Stimulated activated naive CD4-positive, alpha-beta T cell (primary cell): ENCODE measurements around the gene LMBRD1.

Experiments
- DNase-seq, 6 experiments: peaks; one replicate each; lab custom pipeline; 2025; lab: John Stamatoyannopoulos, UW

LMBRD1 gene

GRCh38 chr6:69631552-69632346 is 165.1 kb downstream of the LMBRD1 start:
- DNase-seq: no peak

DNA sequence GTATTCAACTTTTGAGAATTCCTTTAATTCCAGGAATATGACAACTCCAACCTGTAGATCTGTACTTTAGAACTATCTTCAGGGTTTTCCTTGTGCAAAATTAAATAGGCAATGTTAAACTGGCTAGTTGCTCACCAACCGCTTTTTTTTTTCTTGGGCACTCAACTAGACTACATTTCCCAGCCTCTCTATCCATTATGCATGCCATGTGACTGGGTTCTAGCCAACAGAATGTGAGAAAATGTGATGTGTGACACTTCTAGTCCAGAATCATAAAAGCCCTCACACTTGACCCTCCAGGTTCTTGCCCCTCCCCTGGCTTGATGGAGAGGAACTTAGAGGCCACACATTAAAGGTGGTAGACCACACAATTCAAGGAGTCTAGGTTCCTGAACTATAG is 166.0 kb downstream of the LMBRD1 start:
- DNase-seq: no peak

DNA sequence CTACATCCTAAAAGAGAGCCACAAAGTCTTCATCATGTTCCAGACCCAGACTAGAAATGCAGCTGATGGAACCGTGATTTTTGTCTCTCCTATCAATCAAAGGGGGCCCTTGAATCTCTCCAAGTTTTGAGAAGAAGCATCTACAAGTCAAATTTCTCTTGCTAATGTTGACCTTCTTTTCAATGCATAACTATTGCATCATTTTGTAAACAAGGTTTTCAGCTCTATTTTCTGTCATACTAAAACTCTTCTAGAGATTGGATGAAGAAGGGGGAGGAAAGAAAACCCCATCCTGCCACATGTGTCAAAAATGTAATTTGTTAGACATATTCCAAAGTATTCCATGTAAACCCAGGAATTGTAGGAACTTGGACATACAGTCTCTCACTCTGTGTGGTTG is 169.2 kb downstream of the LMBRD1 start:
- no peak for DNase-seq

- no peak for DNase-seq
Measured at GRCh38 chr6:69624944-69625343, 171.9 kb downstream of the LMBRD1 start.
